Endothelial cell of umbilical vein (primary cell): ENCODE measurements around the gene KATNAL1. TPM values are rescaled to one million over a fixed set of nuclear protein-coding genes. Genes with fewer than 3 reads are reported as not detected.

Experiments used
- BruUV-seq: library from RNA; stranded (reverse); fragments of 400-500 nt; replicated peaks from 2 replicates; lab custom pipeline; 2021; lab: Mats Ljungman, UMichigan
- CTCF ChIA-PET: fragments of 300-600, 350-600 bp; sonication (Branson Sonifier 250); formaldehyde crosslinking; loops from one replicate; lab custom pipeline; 2021; ENCODE audit warnings: antibody characterized with exemption, inconsistent platforms; lab: Charles Lee
- POLR2A ChIA-PET: fragments of 300-600, 350-600 bp; sonication (Branson Sonifier 250); formaldehyde crosslinking; loops from one replicate; lab custom pipeline; 2021; ENCODE audit warnings: antibody characterized with exemption, inconsistent platforms; lab: Charles Lee
- DNase-seq: peaks from one replicate; pipeline ENCODE4 v3.0.0-alpha.2; 2011; ENCODE audit warnings: low read depth, low spot score
- FAIRE-seq: peaks from 2 replicates; lab custom pipeline; 2011; peaks lifted over from hg19 to GRCh38; lab: Jason Lieb, UNC
- H2AFZ ChIP-seq: 2 replicates; pipeline ENCODE4 v1.6.0; 2012; ENCODE audit warnings: low read depth, low read length, control low read depth, inconsistent platforms
- H3K27ac ChIP-seq: 2 replicates; pipeline ENCODE4 v1.5.1; 2011; ENCODE audit warnings: low read depth, mild to moderate bottlenecking, control low read depth, low read length, moderate library complexity; ENCODE audit not compliant: insufficient read depth
- H3K27me3 ChIP-seq, 2 experiments: 2 replicates each; pipeline versions ENCODE4 v1.6.0 to v1.6.1; 2011; ENCODE audit warnings: low read length in 2 of 2, mixed read lengths in 1 of 2; ENCODE audit not compliant: control insufficient read depth in 2 of 2, insufficient read depth in 2 of 2
- H3K36me3 ChIP-seq, 2 experiments: 2 replicates in 1 of 2; 3 replicates in 1 of 2; pipeline ENCODE4 v1.5.1; 2011; ENCODE audit warnings: low read length in 2 of 2, mild to moderate bottlenecking in 1 of 2, moderate library complexity in 1 of 2; ENCODE audit not compliant: control insufficient read depth in 2 of 2, insufficient read depth in 2 of 2; ENCODE audit errors: extremely low read depth in 1 of 2
- H3K4me1 ChIP-seq: 3 replicates; pipeline ENCODE4 v1.5.1; 2011; ENCODE audit warnings: mild to moderate bottlenecking, low read length; ENCODE audit not compliant: control insufficient read depth, insufficient read depth; ENCODE audit errors: extremely low read depth
- H3K4me2 ChIP-seq: 2 replicates; pipeline ENCODE4 v1.6.1; 2011; ENCODE audit warnings: low read length, control low read depth, mixed read lengths; ENCODE audit not compliant: insufficient read depth
- H3K4me3 ChIP-seq, 3 experiments: fragments of 200-600 bp in 1 of 3; sonication (generic), shearing (Covaris generic) in 1 of 3; replicated peaks in 1 of 3; 2 replicates each; pipeline ENCODE4 v1.5.1; 2011 to 2016; ENCODE audit warnings: control low read depth in 3 of 3, low read length in 3 of 3, mild to moderate bottlenecking in 2 of 3, inconsistent platforms in 1 of 3, low read depth in 1 of 3, moderate library complexity in 1 of 3; ENCODE audit not compliant: insufficient read depth in 1 of 3
- H3K79me2 ChIP-seq: 2 replicates; pipeline ENCODE4 v1.6.0; 2012; ENCODE audit warnings: low read length, inconsistent platforms; ENCODE audit not compliant: control insufficient read depth, insufficient read depth
- H3K9ac ChIP-seq: replicated peaks from 2 replicates; pipeline ENCODE3; 2011; ENCODE audit warnings: low read length, control low read depth; ENCODE audit not compliant: insufficient read depth; ENCODE audit errors: extremely low read depth
- H3K9me1 ChIP-seq: replicated peaks from 3 replicates; pipeline ENCODE4 v1.6.0; 2011; ENCODE audit warnings: mild to moderate bottlenecking, low read length; ENCODE audit not compliant: control insufficient read depth, insufficient read depth; ENCODE audit errors: extremely low read depth
- H3K9me3 ChIP-seq: replicated peaks from 2 replicates; pipeline ENCODE4 v1.5.1; 2012; ENCODE audit warnings: low read length, inconsistent platforms; ENCODE audit not compliant: control insufficient read depth, insufficient read depth
- H4K20me1 ChIP-seq: replicated peaks from 2 replicates; pipeline ENCODE3; 2011; ENCODE audit warnings: mild to moderate bottlenecking, low read length; ENCODE audit not compliant: control insufficient read depth, insufficient read depth; ENCODE audit errors: extremely low read depth
- CTCF ChIP-seq, 2 donors: IDR thresholded peaks; 1 replicate in 1 of 2; 2 replicates in 1 of 2; pipeline ENCODE4 v1.5.1; 2011; ENCODE audit warnings: low read length in 2 of 2, mild to moderate bottlenecking in 2 of 2, moderate library complexity in 2 of 2, control low read depth in 1 of 2, inconsistent platforms in 1 of 2, low read depth in 1 of 2; ENCODE audit not compliant: insufficient read depth in 1 of 2; ENCODE audit errors: extremely low read depth in 1 of 2
- EZH2 ChIP-seq: IDR thresholded peaks from 2 replicates; pipeline ENCODE4 v1.6.1; 2012; ENCODE audit warnings: borderline replicate concordance, low read depth, mild to moderate bottlenecking, moderate library complexity, low read length, inconsistent platforms; ENCODE audit not compliant: severe bottlenecking
- FOS ChIP-seq: IDR thresholded peaks from 2 replicates; pipeline ENCODE4 v1.6.1; 2011; ENCODE audit warnings: mild to moderate bottlenecking, low read length, moderate library complexity, borderline replicate concordance; ENCODE audit not compliant: insufficient read depth
- GATA2 ChIP-seq: IDR thresholded peaks from 2 replicates; pipeline ENCODE4 v1.7.0; 2011; ENCODE audit warnings: low read depth, mild to moderate bottlenecking, moderate library complexity, mixed read lengths, low read length; ENCODE audit not compliant: insufficient read length, insufficient read depth
- JUN ChIP-seq: IDR thresholded peaks from 2 replicates; pipeline ENCODE4 v1.6.1; 2011; ENCODE audit warnings: borderline replicate concordance, low read depth; ENCODE audit not compliant: insufficient read length, insufficient read depth
- MAX ChIP-seq: IDR thresholded peaks from 2 replicates; pipeline ENCODE4 v1.6.1; 2011; ENCODE audit not compliant: insufficient read depth, insufficient read length
- MYC ChIP-seq: IDR thresholded peaks from one replicate; pipeline ENCODE4 v1.6.1; 2011; ENCODE audit warnings: mild to moderate bottlenecking, low read depth, low read length
- POLR2A ChIP-seq: IDR thresholded peaks from 2 replicates; pipeline ENCODE4 v1.6.1; 2012; ENCODE audit warnings: low read depth, mild to moderate bottlenecking, control low read depth, low read length
- POLR2AphosphoS5 ChIP-seq: IDR thresholded peaks from 2 replicates; pipeline ENCODE4 v1.6.1; 2012; ENCODE audit warnings: low read depth, mild to moderate bottlenecking, control low read depth, low read length, moderate library complexity; ENCODE audit not compliant: insufficient read depth
- dilution Hi-C: fragments of 300-500 bp; cut with MboI; formaldehyde crosslinking; loops from one replicate; pipeline ENCODE4 v1.15.0; 2019; ENCODE audit warnings: low sequenced_read_pairs; ENCODE audit not compliant: extremely low pct_ligation_motif_present
- intact Hi-C: fragments of 100-400 bp; cut with micrococcal nuclease; formaldehyde crosslinking; loops from one replicate; pipeline ENCODE4 v1.10.0; 2022
- polyA plus RNA-seq, 4 experiments: library from polyadenylated mRNA; depleted of rRNA in 3 of 4; stranded (reverse) in 3 of 4; unstranded in 1 of 4; fragments of >200 nt; gene quantifications; 2 replicates each; pipeline versions ENCODE4 v1.2.1 to v1.2.3, GENCODE V29; 2011 to 2012; ENCODE audit warnings: missing spikeins in 1 of 4
- total RNA-seq: library from RNA; stranded (reverse); gene quantifications from 2 replicates; pipeline ENCODE4 v1.2.3, GENCODE V29; 2021

Gene KATNAL1
- total and polyA plus RNA-seq, 2 donors (not counting 3 experiments of a cell fraction or from before 2014, with no cell fraction given) = 7.2 to 49.2 TPM

- Histone ChIP-seq H3K9me1 (no peaks in the 10 kb centered on the region), H3K4me2 (no peak overlapping the region), H3K9ac (no peak overlapping the region), H2AFZ (no peak overlapping the region), H3K27me3 (no peaks in the 10 kb centered on the region), H4K20me1 (no peaks in the 10 kb centered on the region), H3K9me3 (no peaks in the 10 kb centered on the region), H3K79me2 (peaks cover 2% of the 10 kb centered on the region), H3K4me1 (peaks cover 3% of the 10 kb centered on the region), H3K27ac (no peak overlapping the region), H3K36me3 (no peaks in the 10 kb centered on the region), H3K4me3 (no peak overlapping the region)
- dilution Hi-C loops (no loop called here), intact Hi-C loops (no loop called here)
- ChIA-PET POLR2A (no interaction called here), CTCF (no interaction called here)
- FAIRE-seq (no peak), DNase-seq (no peak)
- no peak for TF ChIP-seq FOS
- TF ChIP-seq POLR2A = no peak
- TF ChIP-seq EZH2 = no peak
- no peak for TF ChIP-seq POLR2AphosphoS5
- no peak for TF ChIP-seq MYC
- no peak for TF ChIP-seq JUN
- no peak for TF ChIP-seq MAX
- no peak for TF ChIP-seq GATA2
- TF ChIP-seq CTCF (IDR thresholded peaks at IDR 0.05; ENCODE audit: extremely low read depth in 1 of 2, insufficient read depth in 1 of 2, low read depth in 1 of 2, low read length in 2 of 2) = no peak
- BruUV-seq = no TSS peak
Observed at GRCh38 chr13:30211745-30212144, 95.6 kb downstream of the KATNAL1 start.
